Lung (tissue), 12 donors: ENCODE measurements around the gene MYOZ2. TPM values are rescaled to one million over a fixed set of nuclear protein-coding genes. Genes with fewer than 3 reads are reported as not detected.

ENCODE experiments used
- ATAC-seq: fragments of 200-7000 bp; cut with Tn5 transposase; one replicate; pipeline ENCODE4 v1.9.1; 2020; ENCODE audit warnings: moderate number of reproducible peaks; ENCODE audit not compliant: insufficient read depth, low FRiP score
- DNase-seq, 3 donors: peaks; one replicate each; pipeline ENCODE4 v3.0.0-alpha.2; 2013 to 2017
- H3K27ac ChIP-seq, 2 donors: one replicate each; pipeline ENCODE4 v1.5.1; 2013; ENCODE audit warnings: mild to moderate bottlenecking in 2 of 2, moderate library complexity in 2 of 2, control low read depth in 1 of 2, inconsistent platforms in 1 of 2, low read depth in 1 of 2, low read length in 1 of 2
- H3K27me3 ChIP-seq, 3 donors: one replicate each; pipeline ENCODE4 v1.5.1; 2013; ENCODE audit warnings: low read length in 2 of 3; ENCODE audit not compliant: control insufficient read depth in 3 of 3, insufficient read depth in 3 of 3
- H3K36me3 ChIP-seq, 4 donors: one replicate each; pipeline ENCODE4 v1.5.1; 2013; ENCODE audit warnings: low read length in 4 of 4, mild to moderate bottlenecking in 1 of 4, moderate library complexity in 1 of 4; ENCODE audit not compliant: control insufficient read depth in 4 of 4, insufficient read depth in 4 of 4
- H3K4me1 ChIP-seq, 5 donors: one replicate each; pipeline ENCODE4 v1.5.1; 2013; ENCODE audit warnings: low read length in 5 of 5, mild to moderate bottlenecking in 2 of 5, moderate library complexity in 1 of 5; ENCODE audit not compliant: control insufficient read depth in 5 of 5, insufficient read depth in 5 of 5
- H3K4me3 ChIP-seq: one replicate; pipeline ENCODE4 v1.5.1; 2013; ENCODE audit warnings: mild to moderate bottlenecking, control low read depth, moderate library complexity
- H3K9ac ChIP-seq, 2 donors: one replicate each; pipeline ENCODE4 v1.5.1; 2013; ENCODE audit warnings: low read length in 2 of 2, control low read depth in 1 of 2; ENCODE audit not compliant: insufficient read depth in 1 of 2
- H3K9me3 ChIP-seq, 4 donors: one replicate each; pipeline ENCODE4 v1.5.1; 2013; ENCODE audit warnings: low read length in 3 of 4, mild to moderate bottlenecking in 1 of 4, moderate library complexity in 1 of 4; ENCODE audit not compliant: control insufficient read depth in 4 of 4, insufficient read depth in 3 of 4
- CTCF ChIP-seq: IDR thresholded peaks from 2 replicates; pipeline ENCODE4 v1.5.1; 2012; ENCODE audit warnings: mild to moderate bottlenecking; ENCODE audit errors: control extremely low read depth, extremely low read depth
- WGBS, 2 donors: extraction: QIAGEN DNeasy Blood & Tissue Kit; methylation state at CpG; one replicate each; pipeline ENCODE4 v1.1.7; 2013; 5-methylcytosine and 5-hydroxymethylcytosine counted together
- polyA plus RNA-seq, 2 donors: library from polyadenylated mRNA; stranded (reverse); fragments of 200-250 nt; gene quantifications; one replicate each; pipeline ENCODE4 v1.2.1, GENCODE V29; 2013
- total RNA-seq, 2 donors: library from RNA; depleted of rRNA in 1 of 2; stranded (reverse); fragments of >200 nt in 1 of 2; gene quantifications; one replicate each; pipeline ENCODE4 v1.2.1, GENCODE V29; 2014 to 2021
- donor health status: control.
- donor health status: control.
- donor health status: Bipolar disorder and iron deficiency.
- donor health status: healthy.
- donor health status: DM: yes; HTN: yes; CAD: no.

Gene MYOZ2
- total and polyA plus RNA-seq, 4 donors = 0.09 to 0.63 (median 0.14) TPM

- DNase-seq (no peak), ATAC-seq (no peak)
Measured at GRCh38 chr4:119231491-119231890, 95.9 kb downstream of the MYOZ2 start.

GRCh38 chr4:119232286-119232685 lies 96.7 kb downstream of the MYOZ2 start:
- Histone ChIP-seq H3K4me3 (no peak overlapping the region), H3K9me3 (no peaks in the 10 kb centered on the region), H3K4me1 (peaks cover 0 to 21% (median 0%) of the 10 kb centered on the region in 5 donors), H3K27ac (no peak overlapping the region), H3K9ac (no peak overlapping the region), H3K27me3 (no peaks in the 10 kb centered on the region), H3K36me3 (peaks cover 0 to 23% (median 9%) of the 10 kb centered on the region in 4 donors)
- ATAC-seq = no peak
- WGBS, 2 donors = 87% methylated on average over 1 of the region's 1 CpG
- no peak for DNase-seq
- TF ChIP-seq CTCF = no peak

More at GRCh38 chr4:119231491-119231890, 95.9 kb downstream of the MYOZ2 start:
- whole genome bisulfite sequencing, 2 donors = 79 to 87% methylated on average over 3 of the region's 3 CpGs
- no peaks in the 10 kb centered on the region for H3K27me3 ChIP-seq
- peaks cover 0 to 21% (median 0%) of the 10 kb centered on the region in 5 donors for H3K4me1 ChIP-seq
- peaks cover 0 to 21% (median 8%) of the 10 kb centered on the region in 4 donors for H3K36me3 ChIP-seq
- H3K27ac ChIP-seq = no peak overlapping the region
- H3K4me3 ChIP-seq = no peak overlapping the region
- no peak overlapping the region for H3K9ac ChIP-seq
- H3K9me3 ChIP-seq = no peaks in the 10 kb centered on the region
- no peak for TF ChIP-seq CTCF

GRCh38 chr4:119233191-119233590 lies 97.6 kb downstream of the MYOZ2 start:
- Histone ChIP-seq H3K4me3 (no peak overlapping the region), H3K9me3 (no peaks in the 10 kb centered on the region), H3K9ac (no peak overlapping the region), H3K36me3 (peaks cover 0 to 21% (median 9%) of the 10 kb centered on the region in 4 donors), H3K4me1 (peaks cover 0 to 18% (median 0%) of the 10 kb centered on the region in 5 donors), H3K27me3 (no peaks in the 10 kb centered on the region), H3K27ac (no peak overlapping the region)
- ATAC-seq = no peak
- DNase-seq = no peak
- TF ChIP-seq CTCF = no peak

GRCh38 chr4:119233750-119234149 lies 98.1 kb downstream of the MYOZ2 start:
- 25 to 32% methylated on average over 3 of the region's 3 CpGs for WGBS, 2 donors
- no peak overlapping the region for H3K4me3 ChIP-seq

More at GRCh38 chr4:119233750-119234149, 98.1 kb downstream of the MYOZ2 start:
- Histone ChIP-seq H3K9ac (no peak overlapping the region), H3K36me3 (peaks cover 0 to 19% (median 9%) of the 10 kb centered on the region in 4 donors), H3K27me3 (no peaks in the 10 kb centered on the region), H3K9me3 (no peaks in the 10 kb centered on the region), H3K27ac (no peak overlapping the region), H3K4me1 (peaks cover 0 to 16% (median 0%) of the 10 kb centered on the region in 5 donors)
- DNase-seq = no peak
- ATAC-seq = no peak
- no peak for TF ChIP-seq CTCF
